GM19023 (cell line): Measurements from ENCODE around the gene SRRM3.
"Not testable (repeated sequence)": the region's sequence is repeated elsewhere in the genome, so short reads cannot be mapped to it uniquely, and the experiment has no call there.

Source experiments
- ATAC-seq: cut with Tn5 transposase; IDR thresholded peaks from one replicate; pipeline ENCODE4 v1.9.1; 2021; ENCODE audit warnings: mild to moderate bottlenecking, moderate library complexity; ENCODE audit not compliant: unreplicated experiment

Gene SRRM3

DNA sequence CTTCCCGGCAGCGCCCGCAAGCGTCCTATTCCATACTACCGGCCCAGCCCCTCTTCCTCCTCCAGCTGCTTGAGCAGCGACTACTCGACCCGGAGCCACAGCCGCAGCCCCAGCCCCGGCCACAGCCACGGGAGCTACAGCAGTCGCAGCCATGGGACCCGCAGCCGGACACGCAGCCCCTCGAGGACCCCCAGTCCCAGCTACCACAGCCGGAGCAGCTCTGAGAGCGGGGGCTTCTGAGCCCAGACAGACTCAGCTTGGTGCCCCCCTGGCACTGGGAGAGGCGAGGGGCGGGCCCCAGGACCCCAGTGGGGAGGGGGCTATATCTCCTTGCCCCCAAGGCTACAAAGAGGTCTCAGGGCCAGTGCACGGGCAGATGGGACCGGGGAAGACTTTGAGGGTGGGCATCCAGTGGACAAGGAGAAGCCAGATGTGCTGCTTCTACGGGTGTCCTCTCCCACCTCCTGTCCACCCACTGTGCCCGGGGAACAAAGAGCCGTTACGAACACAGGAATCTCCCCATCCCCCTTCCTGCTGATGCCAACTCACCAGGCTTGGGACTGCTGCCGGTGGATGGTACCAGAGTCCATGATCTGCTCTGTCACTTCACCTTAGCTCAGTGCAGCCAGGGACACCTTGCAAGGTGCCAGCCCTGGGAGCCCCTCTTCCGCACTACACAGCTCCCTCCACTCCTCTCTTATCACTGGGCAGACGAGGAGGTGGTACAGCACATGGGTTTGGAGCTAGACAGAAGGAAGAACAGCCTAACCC is 84.1 kb downstream of the SRRM3 start:
- no peak for ATAC-seq

- ATAC-seq = no peak
Measured at GRCh38 chr7:76286842-76287403, 85.2 kb downstream of the SRRM3 start.

DNA sequence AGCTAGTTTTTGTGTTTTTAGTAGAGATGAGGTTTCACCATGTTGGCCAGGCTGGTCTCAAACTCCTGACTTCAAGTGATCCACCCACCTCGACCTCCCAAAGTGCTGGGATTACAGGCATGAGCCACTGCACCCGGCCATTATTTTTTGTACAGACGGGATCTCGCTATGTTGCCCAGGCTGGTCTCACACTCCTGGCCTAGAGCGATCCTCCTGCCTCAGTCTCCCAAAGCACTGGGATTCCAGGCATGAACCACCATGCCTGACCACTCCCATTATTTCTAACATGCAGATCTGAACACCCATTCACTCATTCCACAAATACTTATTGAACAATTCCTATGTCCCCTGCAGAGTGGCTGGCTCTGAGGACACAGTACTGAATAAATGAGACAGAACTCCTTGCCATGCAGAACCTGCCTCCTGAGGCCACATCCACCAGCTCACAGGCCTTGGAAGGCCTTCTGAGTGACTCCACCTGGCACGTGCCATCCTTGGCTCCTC is 89.2 kb downstream of the SRRM3 start:
- not testable (repeated sequence) for ATAC-seq

- ATAC-seq = peak; percentile 81
Measured at GRCh38 chr7:76291351-76292212, 89.9 kb downstream of the SRRM3 start.

- no peak for ATAC-seq
Measured at GRCh38 chr7:76292213-76292573, 90.5 kb downstream of the SRRM3 start.

GRCh38 chr7:76292911-76293310 is 91.2 kb downstream of the SRRM3 start:
- ATAC-seq = not testable (repeated sequence)

GRCh38 chr7:76293407-76293901 is 91.8 kb downstream of the SRRM3 start:
- no peak for ATAC-seq

GRCh38 chr7:76294344-76295024 is 92.8 kb downstream of the SRRM3 start:
- ATAC-seq = peak; percentile 40

- no peak for ATAC-seq
Measured at GRCh38 chr7:76296743-76297740, 95.3 kb downstream of the SRRM3 start.

- no peak for ATAC-seq
Measured at GRCh38 chr7:76300166-76300731, 98.6 kb downstream of the SRRM3 start.

DNA sequence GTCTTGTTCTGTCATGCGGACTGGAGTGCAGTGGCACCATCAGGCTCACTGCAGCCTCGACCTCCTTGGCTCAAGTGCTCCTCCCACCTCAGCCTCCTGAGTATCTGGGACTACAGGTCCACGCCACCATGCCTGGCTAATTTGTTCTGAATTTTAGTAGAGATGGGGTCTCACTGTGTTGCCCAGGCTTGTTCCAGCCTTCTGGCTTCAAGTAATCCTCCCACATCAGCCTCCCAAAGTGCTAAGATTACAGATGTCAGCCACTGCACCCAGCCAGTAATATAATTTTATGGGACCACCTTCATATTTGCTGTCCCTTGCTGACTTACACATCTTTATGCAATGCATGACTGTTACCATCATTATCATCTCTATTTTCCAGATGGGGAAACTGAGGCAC is 99.3 kb downstream of the SRRM3 start:
- no peak for ATAC-seq

DNA sequence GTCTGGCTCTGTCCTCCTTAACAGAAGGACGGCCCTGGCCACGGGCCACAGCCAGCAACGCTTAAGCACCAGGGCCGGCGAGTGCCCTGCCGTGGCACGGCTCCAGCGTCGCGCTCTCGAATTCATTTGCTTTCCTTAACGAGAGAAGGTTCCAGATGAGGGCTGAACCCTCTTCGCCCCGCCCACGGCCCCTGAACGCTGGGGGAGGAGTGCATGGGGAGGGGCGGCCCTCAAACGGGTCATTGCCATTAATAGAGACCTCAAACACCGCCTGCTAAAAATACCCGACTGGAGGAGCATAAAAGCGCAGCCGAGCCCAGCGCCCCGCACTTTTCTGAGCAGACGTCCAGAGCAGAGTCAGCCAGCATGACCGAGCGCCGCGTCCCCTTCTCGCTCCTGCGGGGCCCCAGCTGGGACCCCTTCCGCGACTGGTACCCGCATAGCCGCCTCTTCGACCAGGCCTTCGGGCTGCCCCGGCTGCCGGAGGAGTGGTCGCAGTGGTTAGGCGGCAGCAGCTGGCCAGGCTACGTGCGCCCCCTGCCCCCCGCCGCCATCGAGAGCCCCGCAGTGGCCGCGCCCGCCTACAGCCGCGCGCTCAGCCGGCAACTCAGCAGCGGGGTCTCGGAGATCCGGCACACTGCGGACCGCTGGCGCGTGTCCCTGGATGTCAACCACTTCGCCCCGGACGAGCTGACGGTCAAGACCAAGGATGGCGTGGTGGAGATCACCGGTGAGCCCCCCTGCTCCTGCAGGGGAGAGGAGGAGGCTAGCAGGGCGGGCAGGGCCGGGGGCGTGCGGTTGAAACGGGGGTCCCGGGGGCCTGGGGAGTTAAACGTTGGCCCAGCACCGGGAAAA is 100.9 kb downstream of the SRRM3 start, which contains the start of gene HSPB1:
Gene HSPB1, plus strand, starts transcription at position 327 of the 855 bp plus-strand sequence. Its CDS starts 40 bp downstream, at position 367.
- ATAC-seq = peak; percentile 65

DNA sequence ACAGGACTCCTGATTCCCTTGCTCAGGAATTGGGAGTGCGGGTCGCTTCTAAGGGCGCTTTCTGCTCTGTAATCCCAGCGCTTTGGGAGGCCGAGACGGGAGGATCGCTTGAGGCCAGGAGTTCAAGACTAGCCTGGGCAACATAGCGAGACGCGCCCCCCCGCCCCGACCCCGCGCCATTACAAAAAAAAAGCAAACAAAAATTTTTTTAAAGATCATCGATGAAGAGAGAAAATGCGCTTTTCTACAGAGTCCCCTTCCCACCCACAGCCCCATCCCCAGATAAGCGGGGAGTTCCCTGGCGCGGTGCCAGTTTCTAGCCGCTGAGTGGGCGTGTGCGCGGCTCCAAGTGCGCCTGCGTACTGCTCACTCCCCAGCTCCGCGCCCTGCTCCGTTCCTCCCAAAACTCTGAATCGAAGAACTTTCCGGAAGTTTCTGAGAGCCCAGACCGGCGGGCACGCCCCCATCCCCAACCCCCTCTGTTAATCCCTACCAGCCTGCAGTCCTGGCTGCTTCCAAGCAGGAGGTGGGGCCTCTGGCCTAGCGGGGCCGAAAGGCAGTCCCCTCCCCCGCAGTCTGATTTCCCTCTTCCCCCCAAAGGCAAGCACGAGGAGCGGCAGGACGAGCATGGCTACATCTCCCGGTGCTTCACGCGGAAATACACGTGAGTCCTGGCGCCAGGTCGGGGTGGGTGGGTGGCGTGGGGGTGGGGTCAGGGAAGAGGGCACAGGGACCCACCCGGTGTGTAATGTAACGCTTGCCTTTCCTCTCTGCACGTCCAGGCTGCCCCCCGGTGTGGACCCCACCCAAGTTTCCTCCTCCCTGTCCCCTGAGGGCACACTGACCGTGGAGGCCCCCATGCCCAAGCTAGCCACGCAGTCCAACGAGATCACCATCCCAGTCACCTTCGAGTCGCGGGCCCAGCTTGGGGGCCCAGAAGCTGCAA is 101.8 kb downstream of the SRRM3 start:
- peak; percentile 42 for ATAC-seq

- ATAC-seq = no peak
Measured at GRCh38 chr7:76304888-76305375, 103.2 kb downstream of the SRRM3 start.

DNA sequence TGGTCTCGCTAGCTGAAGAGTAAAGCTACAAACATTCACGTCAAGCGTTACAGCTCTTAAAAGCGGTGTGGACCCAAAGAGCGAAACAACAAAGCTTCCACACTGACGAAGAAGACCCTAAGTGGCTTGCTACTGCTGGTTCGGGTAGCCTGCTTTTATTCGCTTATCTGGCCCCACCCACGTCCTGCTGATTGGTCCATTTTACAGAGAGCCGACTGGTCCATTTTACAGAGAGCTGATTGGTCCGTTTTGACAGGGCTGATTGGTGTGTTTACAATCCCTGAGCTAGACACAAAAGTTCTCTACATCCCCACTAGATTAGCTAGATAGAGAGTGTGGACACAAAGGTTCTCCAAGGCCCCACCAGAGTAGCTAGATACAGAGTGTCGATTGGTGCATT is 107.2 kb downstream of the SRRM3 start:
- ATAC-seq = not testable (repeated sequence)

DNA sequence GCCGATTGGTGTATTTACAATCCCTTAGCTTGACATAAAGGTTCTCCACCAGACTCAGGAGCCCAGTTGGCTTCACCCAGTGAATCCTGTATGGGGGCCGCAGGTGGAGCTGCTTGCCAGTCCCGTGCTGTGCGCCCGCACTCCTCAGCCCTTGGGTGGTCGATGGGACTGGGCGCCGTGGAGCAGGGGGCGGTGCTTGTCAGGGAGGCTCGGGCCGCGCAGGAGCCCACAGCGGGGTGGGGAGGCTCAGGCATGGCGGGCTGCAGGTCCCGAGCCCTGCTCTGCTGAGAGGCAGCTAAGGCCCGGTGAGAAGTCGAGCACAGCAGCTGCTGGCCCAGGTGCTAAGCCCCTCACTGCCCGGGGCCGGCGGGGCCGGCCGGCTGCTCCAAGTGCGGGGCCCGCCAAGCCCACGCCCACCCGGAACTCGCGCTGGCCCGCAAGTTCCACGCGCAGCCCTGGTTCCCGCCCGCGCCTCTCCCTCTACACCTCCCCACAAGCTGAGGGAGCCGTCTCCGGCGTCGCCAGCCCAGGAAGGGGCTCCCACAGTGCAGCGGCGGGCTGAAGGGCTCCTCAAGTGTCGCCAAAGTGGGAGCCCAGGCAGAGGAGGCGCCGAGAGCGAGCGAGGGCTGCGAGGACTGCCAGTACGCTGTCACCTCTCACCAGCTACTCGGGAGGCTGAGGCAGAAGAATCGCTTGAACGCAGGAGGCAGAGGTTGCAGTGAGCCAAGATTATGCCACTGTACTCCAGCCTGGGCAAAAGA is 107.8 kb downstream of the SRRM3 start:
- not testable (repeated sequence) for ATAC-seq
